B cell (primary cell): ENCODE data around the gene NIN. TPM values are rescaled to one million over a fixed set of nuclear protein-coding genes. Genes with fewer than 3 reads are reported as not detected.

ENCODE experiments used
- ATAC-seq: fragments of 200-7000 bp; cut with Tn5 transposase; one replicate; pipeline ENCODE4 v1.10.0; 2021; ENCODE audit warnings: low read depth, mild to moderate bottlenecking, moderate number of reproducible peaks, moderate library complexity
- CTCF ChIA-PET: fragments of 350-600 bp; sonication (Branson Sonifier 250); formaldehyde crosslinking; loops from one replicate; lab custom pipeline; 2021; ENCODE audit warnings: antibody characterized with exemption, inconsistent platforms; lab: Charles Lee
- POLR2A ChIA-PET: fragments of 350-600 bp; sonication (Branson Sonifier 250); formaldehyde crosslinking; loops from one replicate; lab custom pipeline; 2021; ENCODE audit warnings: antibody characterized with exemption; lab: Charles Lee
- DNase-seq: peaks from one replicate; pipeline ENCODE4 v3.0.0; 2013
- H2AFZ ChIP-seq: 2 replicates; pipeline ENCODE4 v1.6.1; 2012; ENCODE audit warnings: mild to moderate bottlenecking, low read depth, low read length; ENCODE audit not compliant: insufficient read depth, poor library complexity, severe bottlenecking
- H3K27ac ChIP-seq, 2 donors: 1 replicate in 1 of 2; 2 replicates in 1 of 2; pipeline ENCODE4 v1.5.1; 2012 to 2013; ENCODE audit warnings: low read length in 2 of 2, mild to moderate bottlenecking in 2 of 2, moderate library complexity in 1 of 2
- H3K27me3 ChIP-seq, 4 experiments: fragments of 200-600 bp in 1 of 4; sonication (generic) in 1 of 4; replicated peaks in 1 of 4; 1 replicate in 2 of 4; 2 replicates in 2 of 4; pipeline versions ENCODE4 v1.6.1 to v1.7.0; 2013 to 2016; ENCODE audit warnings: low read length in 3 of 4, mild to moderate bottlenecking in 2 of 4, mixed read lengths in 1 of 4, moderate library complexity in 1 of 4; ENCODE audit not compliant: insufficient read depth in 4 of 4, control insufficient read depth in 3 of 4; ENCODE audit errors: control extremely low read depth in 1 of 4
- H3K36me3 ChIP-seq, 2 experiments: replicated peaks in 1 of 2; 1 replicate in 1 of 2; 2 replicates in 1 of 2; pipeline versions ENCODE4 v1.6.1 to v1.7.1; 2013; ENCODE audit warnings: low read length in 1 of 2; ENCODE audit not compliant: insufficient read depth in 2 of 2, control insufficient read depth in 1 of 2; ENCODE audit errors: control extremely low read depth in 1 of 2, extremely low read depth in 1 of 2
- H3K4me1 ChIP-seq, 2 donors: fragments of 200-600 bp in 1 of 2; sonication (generic) in 1 of 2; 1 replicate in 1 of 2; 2 replicates in 1 of 2; pipeline versions ENCODE4 v1.5.1 to v1.6.1; 2013 to 2017; ENCODE audit warnings: low read length in 2 of 2; ENCODE audit not compliant: control insufficient read depth in 2 of 2, insufficient read depth in 2 of 2
- H3K4me2 ChIP-seq: replicated peaks from 2 replicates; pipeline ENCODE3; 2012; ENCODE audit warnings: mild to moderate bottlenecking, low read depth, low read length; ENCODE audit not compliant: poor library complexity, severe bottlenecking
- H3K4me3 ChIP-seq, 5 experiments: fragments of 200-600 bp in 1 of 5; sonication (generic) in 1 of 5; 1 replicate in 3 of 5; 2 replicates in 2 of 5; pipeline versions ENCODE4 v1.5.1 to v1.7.0; 2011 to 2016; ENCODE audit warnings: low read length in 4 of 5, mild to moderate bottlenecking in 4 of 5, low read depth in 2 of 5, control low read depth in 1 of 5, moderate library complexity in 1 of 5; ENCODE audit not compliant: insufficient read depth in 1 of 5; ENCODE audit errors: control extremely low read depth in 1 of 5, extremely low read depth in 1 of 5
- H3K79me2 ChIP-seq: fragments of 200-600 bp; sonication (generic); one replicate; pipeline ENCODE4 v1.6.0; 2016; ENCODE audit warnings: low read length; ENCODE audit not compliant: control insufficient read depth, insufficient read depth
- H3K9ac ChIP-seq: fragments of 200-600 bp; sonication (generic); 2 replicates; pipeline ENCODE4 v1.6.1; 2017; ENCODE audit warnings: mild to moderate bottlenecking, low read length, moderate library complexity
- H3K9me3 ChIP-seq, 3 donors: one replicate each; pipeline versions ENCODE4 v1.6.1 to v1.7.1; 2013; ENCODE audit warnings: low read length in 2 of 3; ENCODE audit not compliant: control insufficient read depth in 2 of 3, insufficient read depth in 1 of 3; ENCODE audit errors: control extremely low read depth in 1 of 3
- H4K20me1 ChIP-seq: 2 replicates; pipeline ENCODE4 v1.6.0; 2012; ENCODE audit warnings: mild to moderate bottlenecking, low read length; ENCODE audit not compliant: insufficient read depth, control insufficient read depth, poor library complexity, severe bottlenecking
- H3K27ac Mint-ChIP-seq: one replicate; pipeline ENCODE4 v1.8.0; 2021; ENCODE audit warnings: mixed read lengths
- H3K27me3 Mint-ChIP-seq: one replicate; pipeline ENCODE4 v1.8.0; 2021; ENCODE audit warnings: mixed read lengths
- H3K4me1 Mint-ChIP-seq: one replicate; pipeline ENCODE4 v1.8.0; 2021; ENCODE audit warnings: mixed read lengths
- H3K4me3 Mint-ChIP-seq: one replicate; pipeline ENCODE4 v1.8.0; 2021; ENCODE audit warnings: mixed read lengths
- H3K9me3 Mint-ChIP-seq: one replicate; pipeline ENCODE4 v1.8.0; 2022; ENCODE audit warnings: mixed read lengths; ENCODE audit not compliant: insufficient read depth
- CTCF ChIP-seq: fragments of 200-600 bp; IDR thresholded peaks from one replicate; pipeline ENCODE4 v1.8.0; 2022; ENCODE audit warnings: antibody characterized with exemption, mild to moderate bottlenecking
- EZH2 ChIP-seq: IDR thresholded peaks from 2 replicates; pipeline ENCODE4 v1.6.1; 2012; ENCODE audit warnings: borderline replicate concordance, low read depth, mild to moderate bottlenecking, moderate library complexity, low read length; ENCODE audit not compliant: insufficient read depth, poor library complexity, severe bottlenecking
- WGBS: methylation state at CpG from one replicate; pipeline ENCODE4 v1.1.5; 2013; ENCODE audit warnings: missing lambda C conversion rate; ENCODE audit not compliant: insufficient coverage; 5-methylcytosine and 5-hydroxymethylcytosine counted together
- intact Hi-C: fragments of 100-400 bp; cut with micrococcal nuclease; formaldehyde crosslinking; loops from one replicate; pipeline ENCODE4 v1.10.0; 2022
- polyA plus RNA-seq: library from polyadenylated mRNA; depleted of rRNA; stranded (reverse); fragments of >200 nt; gene quantifications from 2 replicates; pipeline ENCODE4 v1.2.3, GENCODE V29; 2012
- total RNA-seq, 2 donors: library from RNA; stranded (reverse); fragments of 120-200 nt in 1 of 2; gene quantifications; 1 replicate in 1 of 2; 2 replicates in 1 of 2; pipeline versions ENCODE4 v1.2.3 to v1.2.4, GENCODE V29; 2013 to 2022

NIN gene
- total and polyA plus RNA-seq, 2 donors (not counting 1 experiment from before 2014, with no cell fraction given): 25.4 to 219 TPM

DNA sequence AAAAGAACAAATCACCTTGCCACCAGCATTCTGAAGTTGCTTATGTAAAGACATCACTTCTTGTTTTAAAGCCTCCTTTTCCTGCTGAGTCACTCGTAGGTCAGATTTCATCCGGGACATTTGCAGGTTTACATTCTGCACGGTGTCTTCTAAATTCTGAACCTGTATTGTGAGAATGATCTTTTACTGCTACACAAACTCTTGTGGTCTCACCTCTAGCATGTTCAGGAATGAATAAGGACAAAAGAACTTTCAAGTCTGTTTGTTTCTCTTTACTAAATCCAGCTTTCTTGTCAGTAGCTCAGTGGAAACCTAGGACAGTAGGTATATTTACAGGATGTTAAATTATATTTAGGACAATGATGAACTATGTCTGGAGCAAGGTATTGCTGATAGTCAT is 89.4 kb downstream of the NIN start:
- 0% methylated on average over 1 of the region's 3 CpGs for WGBS
- no peak overlapping the region for H3K9ac ChIP-seq
- H2AFZ ChIP-seq: no peak overlapping the region
- no peak for TF ChIP-seq CTCF
- no peak for TF ChIP-seq EZH2
- H3K9me3 Mint-ChIP-seq: no peaks in the 10 kb centered on the region
- intact Hi-C loops: no loop called here
- H3K27ac Mint-ChIP-seq: peak overlapping the region; percentile 13
- H3K36me3 ChIP-seq: peaks cover 30 to 82% of the 10 kb centered on the region in 2 experiments
- H3K27me3 Mint-ChIP-seq: no peaks in the 10 kb centered on the region
- H3K4me2 ChIP-seq: no peak overlapping the region
- no peaks in the 10 kb centered on the region for H4K20me1 ChIP-seq
- no peaks in the 10 kb centered on the region for H3K27me3 ChIP-seq
- H3K4me1 ChIP-seq: peaks cover 3 to 4% of the 10 kb centered on the region in 2 donors
- DNase-seq (no peak), ATAC-seq (no peak)
- peaks cover 5% of the 10 kb centered on the region for H3K4me1 Mint-ChIP-seq
- ChIA-PET POLR2A (no interaction called here), CTCF (interaction anchor here (0.6 to 1.5 kb wide), 2 partner anchors 14 to 34 kb away, joined by 3 to 4 read pairs; no protein-coding TSS in a partner anchor)
- no peak overlapping the region for H3K4me3 ChIP-seq
- H3K9me3 ChIP-seq: no peaks in the 10 kb centered on the region
- peak overlapping the region in 1 of 2 donors; percentile 37 for H3K27ac ChIP-seq
- H3K79me2 ChIP-seq: no peaks in the 10 kb centered on the region
- H3K4me3 Mint-ChIP-seq: no peak overlapping the region

GRCh38 chr14:50740856-50741255 is 90.1 kb downstream of the NIN start:
- Histone ChIP-seq H3K9me3 (no peaks in the 10 kb centered on the region), H3K4me1 (peaks cover 3 to 4% of the 10 kb centered on the region in 2 donors), H3K9ac (no peak overlapping the region), H3K4me3 (no peak overlapping the region), H3K36me3 (peaks cover 30 to 81% of the 10 kb centered on the region in 2 experiments), H3K4me2 (no peak overlapping the region), H3K27ac (peak overlapping the region in 1 of 2 donors; percentile 37), H4K20me1 (no peaks in the 10 kb centered on the region), H3K27me3 (no peaks in the 10 kb centered on the region), H2AFZ (no peak overlapping the region), H3K79me2 (no peaks in the 10 kb centered on the region)
- Mint-ChIP-seq H3K27me3 (no peaks in the 10 kb centered on the region), H3K9me3 (no peaks in the 10 kb centered on the region), H3K4me3 (no peak overlapping the region), H3K27ac (peak overlapping the region; percentile 3), H3K4me1 (peaks cover 5% of the 10 kb centered on the region)
- TF ChIP-seq CTCF: no peak
- no peak for TF ChIP-seq EZH2
- ChIA-PET CTCF (interaction anchor here (0.6 to 1.5 kb wide), 3 partner anchors 13 to 112 kb away, joined by 3 to 4 read pairs (median 3); no protein-coding TSS in a partner anchor), POLR2A (interaction anchor here (0.7 kb wide), 1 partner anchor 84 kb away, joined by 4 read pairs; no protein-coding TSS in a partner anchor)
- no peak for ATAC-seq
- no peak for DNase-seq
- intact Hi-C loops: no loop called here
